TTC549 (cell line): ENCODE results near the gene CDRT4.
"Not testable (repeated sequence)": the region's sequence is repeated elsewhere in the genome, so short reads cannot be mapped to it uniquely, and the experiment has no call there.

Experiments used
- FAIRE-seq: peaks from 2 replicates; lab custom pipeline; 2012; peaks lifted over from hg19 to GRCh38; lab: Jason Lieb, UNC

Gene CDRT4

DNA sequence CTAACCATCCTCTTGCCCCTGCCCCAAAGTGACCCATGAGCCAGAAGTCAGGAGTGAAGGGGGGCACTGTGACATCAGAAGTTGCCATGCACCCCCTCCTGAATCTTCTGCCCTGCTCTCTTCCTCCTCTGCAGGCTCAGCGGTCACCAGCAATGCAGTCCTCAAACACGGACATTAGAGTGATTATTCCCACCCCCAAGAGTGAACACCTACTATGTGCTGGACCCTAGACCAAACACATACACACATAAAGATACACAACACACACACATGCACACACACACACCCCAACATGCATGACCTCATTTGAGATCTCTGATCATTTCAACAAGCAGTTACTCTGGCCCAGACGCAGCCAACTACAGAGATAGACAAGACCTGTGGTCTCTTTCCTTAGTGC is at the start of gene CDRT4:
Gene CDRT4, minus strand, starts transcription at position 30 of the 400 bp plus-strand sequence. CDS start 27,383 bp downstream, outside the sequence.
- FAIRE-seq = no peak

DNA sequence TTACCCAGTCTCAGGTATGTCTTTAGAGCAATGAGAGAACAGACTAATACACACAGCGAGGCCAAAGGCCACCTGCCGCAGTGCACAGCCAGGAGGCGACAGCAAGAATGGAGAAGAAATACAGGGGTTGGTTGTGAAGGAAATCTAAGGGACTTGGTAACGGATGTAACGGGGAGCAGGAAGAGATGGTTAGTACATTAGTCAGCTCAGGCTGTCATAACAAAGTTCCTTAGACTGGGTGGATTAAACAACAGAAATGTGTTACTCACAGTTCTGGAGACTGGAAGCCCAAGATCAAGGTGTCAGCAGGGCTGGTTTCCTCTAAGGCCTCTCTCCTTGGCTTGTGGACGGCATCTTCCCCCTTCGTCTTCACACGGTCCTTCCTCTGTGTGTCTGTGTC is 48.7 kb upstream of the CDRT4 start:
- FAIRE-seq = no peak

DNA sequence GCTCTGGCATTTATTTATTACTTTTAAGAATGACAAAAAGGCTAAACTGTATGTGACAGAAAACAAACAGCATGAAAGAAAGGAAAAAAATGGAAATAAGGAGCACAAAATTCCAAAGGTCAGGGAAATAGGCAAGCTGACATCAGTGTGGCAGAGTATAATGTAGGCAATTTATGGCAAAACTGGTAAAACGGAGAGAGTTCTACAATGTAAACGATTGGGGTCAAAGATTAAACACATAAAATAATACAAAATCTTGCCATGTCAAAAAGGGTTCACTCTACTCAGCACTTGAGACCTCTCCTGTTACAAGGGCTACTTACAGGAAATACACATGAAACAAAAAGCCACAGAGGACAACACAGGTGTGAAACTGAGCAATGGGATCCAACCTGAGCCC is 47.0 kb upstream of the CDRT4 start:
- no peak for FAIRE-seq

DNA sequence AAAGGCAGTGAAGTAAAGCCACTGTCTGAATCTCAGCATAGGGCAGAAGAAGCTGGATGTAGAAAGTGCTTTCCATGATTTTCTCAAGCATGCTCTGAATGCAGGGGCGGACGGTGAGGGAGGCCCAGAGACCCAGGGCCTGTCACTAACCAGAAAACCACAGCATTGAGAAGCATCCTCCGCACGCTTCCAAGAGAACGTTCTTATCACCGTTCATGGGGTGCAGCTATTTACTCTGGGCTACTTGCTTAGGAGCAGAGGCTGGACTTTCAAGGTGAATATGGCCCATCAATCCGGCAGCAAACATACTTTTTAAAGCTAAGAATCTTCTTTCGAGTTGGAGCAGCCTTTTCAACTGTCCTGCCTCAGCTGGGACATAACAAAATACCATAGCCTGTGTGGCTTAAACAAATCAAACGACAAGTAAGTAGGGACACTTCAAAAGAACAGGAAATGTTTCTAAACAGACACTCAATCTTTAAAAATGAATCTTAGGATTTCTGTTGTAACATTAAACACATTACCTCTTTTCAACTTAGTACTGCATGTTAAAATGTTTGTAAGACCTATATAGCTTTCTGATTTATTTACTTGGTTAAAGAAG is 46.5 kb upstream of the CDRT4 start:
- no peak for FAIRE-seq

DNA sequence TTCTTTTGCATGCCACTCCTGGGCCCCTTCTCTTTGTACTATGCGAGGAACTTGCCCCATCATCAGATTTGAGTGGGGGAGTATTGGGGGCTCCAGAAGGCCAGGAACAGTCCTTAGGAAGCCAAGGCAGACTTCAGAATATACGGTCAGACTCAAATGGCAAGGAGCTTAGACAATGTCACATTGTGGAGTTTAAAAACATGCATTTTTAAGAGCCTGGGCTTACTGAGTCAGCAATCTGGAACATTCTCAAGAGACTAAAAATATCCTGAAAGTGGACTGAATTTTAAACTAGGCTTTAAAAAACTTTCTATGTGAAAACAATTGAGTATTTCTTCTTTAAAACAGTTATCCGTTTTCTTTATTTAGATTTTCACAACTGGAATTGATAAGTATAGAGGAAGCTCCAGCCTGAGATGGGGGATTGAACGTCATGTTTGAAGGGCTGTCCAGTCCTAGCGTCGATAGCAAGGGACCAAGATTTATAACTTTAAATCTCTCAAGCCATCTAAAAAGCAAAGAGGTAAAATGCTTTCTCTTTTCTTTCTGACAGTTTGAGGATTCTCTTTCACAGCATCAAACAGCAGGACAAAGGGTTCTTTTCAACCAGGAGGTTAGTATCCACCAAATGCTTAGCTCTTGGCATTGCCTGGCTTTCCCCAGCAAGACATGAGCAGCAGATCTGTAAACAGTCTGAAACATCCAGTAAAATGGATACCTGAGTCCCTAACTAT is 45.8 kb upstream of the CDRT4 start:
- no peak for FAIRE-seq

DNA sequence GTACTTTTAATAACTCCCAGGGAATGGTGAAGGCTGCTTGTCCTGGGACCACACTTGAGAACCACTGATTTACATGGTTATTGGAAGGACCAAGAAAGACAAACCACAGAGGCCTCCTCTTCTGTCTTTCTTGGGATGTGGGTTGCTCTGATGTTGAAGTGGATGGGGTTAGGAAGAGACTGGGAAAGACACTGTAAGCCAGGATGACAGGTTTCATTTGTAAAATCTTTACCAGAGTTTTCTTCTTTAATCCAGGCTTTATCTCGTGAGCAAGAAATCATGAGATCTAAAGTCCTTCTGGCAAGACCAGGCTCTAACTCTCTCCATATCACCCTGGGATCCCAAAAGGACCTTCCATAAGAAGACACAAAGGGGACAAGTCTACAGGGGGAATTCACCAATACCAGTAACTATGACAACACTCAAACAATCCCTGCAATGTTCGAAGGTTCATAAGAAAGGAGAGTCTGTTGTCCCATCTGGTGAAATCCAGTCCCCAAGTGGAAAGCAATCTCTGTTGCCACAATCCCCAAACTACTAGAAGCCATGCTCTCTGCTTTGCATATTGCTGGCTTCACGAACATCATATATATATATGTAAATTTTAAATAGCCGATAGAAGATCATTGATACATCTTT is 44.8 kb upstream of the CDRT4 start:
- FAIRE-seq = no peak

DNA sequence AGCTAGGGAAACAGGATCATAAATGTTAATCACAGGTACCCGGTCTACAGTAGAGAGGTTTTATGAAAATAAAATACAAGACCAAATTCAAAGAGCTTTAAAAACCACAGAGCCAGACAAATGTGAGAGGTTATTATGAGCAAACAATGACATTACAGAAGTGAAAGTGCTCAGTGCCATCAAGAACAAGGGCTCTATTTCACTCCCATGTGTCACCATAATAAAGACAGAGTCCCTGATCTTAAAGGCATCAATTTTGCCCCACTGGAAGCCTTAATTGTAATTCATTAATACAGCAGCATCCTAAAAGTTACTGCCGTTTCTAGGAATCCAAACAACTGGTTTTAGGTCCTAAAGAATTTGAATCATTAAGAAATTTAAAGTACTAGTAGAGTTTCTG is 43.7 kb upstream of the CDRT4 start:
- no peak for FAIRE-seq

DNA sequence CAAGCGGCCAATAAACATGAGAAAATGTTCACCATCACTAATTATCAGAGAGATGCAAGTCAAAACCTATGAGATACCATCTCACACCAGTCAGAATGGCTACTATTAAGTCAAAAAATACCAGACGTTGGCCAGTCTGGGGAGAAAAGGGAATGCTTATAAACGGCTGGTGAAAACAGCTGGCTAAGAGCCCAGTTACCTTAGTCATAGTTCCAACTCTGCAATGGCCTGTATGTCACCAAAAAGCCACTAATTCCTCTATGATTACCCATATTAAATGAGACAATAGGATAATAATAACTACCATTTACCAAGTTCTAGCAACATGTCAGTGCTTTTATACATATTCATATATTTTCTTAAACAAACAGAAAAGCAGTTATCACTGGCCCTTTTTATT is 42.9 kb upstream of the CDRT4 start:
- FAIRE-seq = no peak

DNA sequence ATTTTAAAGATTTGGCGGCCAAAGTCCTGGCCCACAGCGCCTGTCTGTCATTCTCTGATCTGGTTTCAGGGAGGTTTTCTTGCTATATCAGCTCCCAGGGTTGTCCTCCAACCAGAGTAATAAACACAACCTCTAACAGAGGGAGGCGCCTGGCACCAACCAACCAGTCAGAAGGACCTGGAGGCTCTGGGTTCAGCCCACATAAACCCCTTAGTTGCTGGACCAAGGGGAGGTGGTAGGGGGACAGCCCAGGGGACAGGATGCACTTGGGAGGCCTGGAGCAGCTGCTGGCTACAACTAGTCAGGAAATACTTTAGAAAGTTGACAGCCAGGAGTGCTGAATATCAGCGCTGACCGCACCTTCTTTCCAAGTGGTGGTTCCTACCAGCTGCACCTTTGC is 41.7 kb upstream of the CDRT4 start:
- FAIRE-seq = no peak

DNA sequence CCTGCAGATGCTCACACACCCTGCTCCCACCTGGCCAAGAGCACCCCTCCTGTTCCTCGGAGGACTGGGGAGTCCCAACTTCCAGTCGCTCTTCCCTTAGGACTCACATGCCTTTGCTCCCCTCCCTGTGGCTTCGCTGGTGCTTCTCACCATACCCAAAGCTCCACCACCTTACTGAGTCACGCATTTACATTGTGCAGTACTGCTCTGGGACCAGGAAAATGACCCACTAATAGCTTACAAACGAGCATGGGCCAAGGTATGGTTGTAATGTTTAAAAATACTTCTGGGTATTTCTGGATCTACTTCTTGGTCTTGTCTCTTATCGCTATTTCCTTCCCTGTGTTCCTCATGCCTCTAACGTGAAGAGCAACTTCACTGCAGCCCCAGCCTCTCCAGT is 41.0 kb upstream of the CDRT4 start:
- no peak for FAIRE-seq

DNA sequence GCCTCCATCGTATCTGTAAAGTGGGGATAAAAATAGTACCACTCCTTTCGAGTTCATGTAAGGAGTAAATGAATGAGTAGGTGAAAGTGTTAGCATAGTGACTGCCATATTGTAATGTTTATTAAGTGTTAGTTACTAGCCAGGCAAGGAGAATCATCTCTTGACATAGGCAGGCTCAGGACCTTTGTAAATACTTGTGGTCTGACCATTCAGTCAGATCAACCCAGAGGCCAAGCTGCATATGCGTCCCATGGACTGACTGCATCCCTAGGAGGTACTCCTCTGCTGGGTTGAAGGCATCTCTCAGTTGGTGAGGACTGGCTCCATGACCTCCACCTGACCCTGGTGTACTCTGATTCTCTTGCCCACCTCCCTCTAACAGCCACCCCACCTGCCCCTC is 40.5 kb upstream of the CDRT4 start:
- no peak for FAIRE-seq

DNA sequence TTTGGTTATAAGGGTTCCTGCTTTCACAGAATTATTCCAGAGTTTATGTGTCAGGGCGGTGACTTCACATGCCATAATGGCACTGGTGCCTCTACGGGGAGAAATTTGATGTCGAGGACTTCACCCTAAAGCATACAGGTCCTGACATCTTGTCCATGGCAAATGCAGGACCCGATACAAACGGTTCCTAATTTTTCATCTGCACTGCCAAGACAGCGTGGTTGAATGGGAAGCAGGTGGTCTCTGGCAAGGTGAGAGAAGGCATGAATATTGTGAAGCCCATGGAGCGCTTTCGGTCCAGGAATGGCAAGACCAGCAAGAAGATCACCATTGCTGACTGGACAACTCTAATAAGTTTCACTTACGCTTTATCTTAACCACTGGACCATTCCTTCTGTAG is 39.6 kb upstream of the CDRT4 start:
- FAIRE-seq = no peak

DNA sequence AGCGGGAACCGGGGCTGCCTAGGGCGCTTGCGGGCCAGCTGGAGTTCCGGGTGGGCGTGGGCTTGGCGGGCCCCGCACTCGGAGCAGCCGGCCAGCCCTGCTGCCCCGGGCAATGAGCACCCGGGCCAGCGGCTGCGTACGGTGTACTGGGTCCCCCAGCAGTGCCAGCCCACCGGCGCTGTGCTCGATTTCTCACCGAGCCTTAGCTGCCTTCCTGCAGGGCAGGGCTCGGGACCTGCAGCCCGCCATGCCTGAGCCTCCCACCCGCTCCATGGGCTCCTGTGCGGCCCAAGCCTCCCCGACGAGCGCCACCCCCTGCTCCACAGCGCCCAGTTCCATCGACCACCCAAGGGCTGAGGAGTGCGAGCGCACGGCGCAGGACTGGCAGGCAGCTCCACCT is 38.3 kb upstream of the CDRT4 start:
- not testable (repeated sequence) for FAIRE-seq

DNA sequence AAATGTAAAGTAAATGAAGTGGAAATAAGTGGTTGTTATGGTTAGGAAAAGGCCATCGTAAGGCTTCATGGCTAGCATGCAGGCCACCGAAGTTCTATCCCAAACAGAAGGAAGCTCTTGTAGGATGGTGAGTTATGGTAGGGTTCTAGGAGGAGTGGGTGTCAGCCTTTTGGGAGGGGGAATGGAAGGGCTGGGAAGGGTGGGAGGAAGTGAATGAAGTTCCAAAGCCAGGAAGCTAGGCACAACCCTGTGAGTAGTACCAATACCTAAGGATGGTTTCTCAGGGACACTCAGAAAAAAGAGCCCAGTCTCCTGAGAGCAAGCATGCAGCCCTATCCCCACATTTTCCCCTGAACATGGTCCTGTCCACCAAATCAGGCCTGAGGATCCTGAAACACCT is 36.3 kb upstream of the CDRT4 start:
- no peak for FAIRE-seq

DNA sequence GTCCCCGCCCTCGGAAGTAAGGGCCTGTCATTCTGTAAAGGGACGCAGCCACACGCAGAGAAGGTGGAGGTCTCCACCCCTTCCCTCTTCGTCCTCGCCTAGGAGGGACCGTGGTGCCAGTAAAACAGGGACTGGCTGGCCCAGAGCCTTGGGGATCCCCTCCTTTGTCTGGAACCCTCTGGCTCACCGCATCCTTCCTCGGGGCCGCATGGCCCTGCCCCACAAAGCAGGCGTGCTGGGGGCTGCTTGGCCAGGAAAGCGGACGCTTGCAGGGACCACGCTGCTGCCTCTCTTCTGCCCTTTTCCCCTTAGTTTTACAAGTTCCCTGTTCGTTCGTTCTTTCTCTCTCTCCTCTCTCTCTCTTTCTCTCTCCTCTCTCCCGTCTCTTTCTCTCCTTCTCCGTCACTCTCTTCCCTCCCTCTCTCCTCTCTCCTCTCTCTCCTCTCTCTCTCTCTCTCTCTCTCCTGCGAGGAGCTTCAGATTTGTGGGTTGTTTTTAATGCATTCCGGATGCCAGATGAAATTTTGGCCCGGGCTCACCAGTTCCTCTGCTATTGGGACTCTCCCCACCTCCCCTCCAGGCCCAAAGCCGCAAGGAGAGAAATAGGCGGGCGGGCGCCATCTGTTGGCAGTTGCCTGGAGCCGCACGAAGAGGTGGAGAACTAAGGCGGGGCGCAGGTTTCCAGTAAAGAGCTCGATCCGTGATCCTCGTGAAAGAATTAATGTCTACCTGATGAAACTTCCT is 35.1 kb upstream of the CDRT4 start:
- no peak for FAIRE-seq

DNA sequence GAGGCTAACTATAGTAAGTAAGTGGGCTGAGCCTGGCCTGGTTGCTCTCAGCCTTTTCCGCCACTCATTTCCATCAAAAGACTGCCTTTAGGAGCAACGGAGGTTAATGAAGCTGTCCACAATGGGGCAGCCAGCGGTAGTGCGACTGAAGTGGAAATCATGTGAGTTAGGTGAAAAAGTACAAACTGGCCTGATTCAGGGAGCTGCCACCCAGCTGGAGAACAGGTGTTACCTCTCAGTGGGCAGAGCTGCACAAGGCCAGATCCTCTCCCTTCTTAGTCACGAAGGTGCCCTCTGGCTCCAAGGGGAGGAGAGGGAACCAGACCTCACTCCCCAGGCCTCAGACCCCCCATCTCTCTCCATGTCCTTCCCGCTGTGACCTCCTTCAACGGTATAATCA is 34.4 kb upstream of the CDRT4 start:
- no peak for FAIRE-seq

DNA sequence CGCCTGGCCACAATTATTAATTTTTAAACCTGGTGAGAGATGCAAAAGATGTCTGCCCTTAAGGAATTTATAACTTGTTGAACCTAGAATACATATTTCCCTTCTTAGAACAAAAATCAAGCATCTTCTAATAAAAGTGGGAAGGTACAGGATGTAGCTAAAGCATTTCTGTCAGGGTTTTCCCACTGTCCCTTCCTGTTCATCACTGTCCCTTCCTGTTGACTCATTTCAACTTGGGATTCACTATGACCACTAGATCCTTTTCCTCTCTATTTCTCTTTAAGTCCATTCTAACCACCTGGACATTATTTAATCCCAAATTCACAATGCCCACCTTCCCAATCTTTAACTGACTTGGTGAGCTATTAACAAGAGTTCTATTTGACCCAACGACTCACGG is 33.9 kb upstream of the CDRT4 start:
- FAIRE-seq = no peak

DNA sequence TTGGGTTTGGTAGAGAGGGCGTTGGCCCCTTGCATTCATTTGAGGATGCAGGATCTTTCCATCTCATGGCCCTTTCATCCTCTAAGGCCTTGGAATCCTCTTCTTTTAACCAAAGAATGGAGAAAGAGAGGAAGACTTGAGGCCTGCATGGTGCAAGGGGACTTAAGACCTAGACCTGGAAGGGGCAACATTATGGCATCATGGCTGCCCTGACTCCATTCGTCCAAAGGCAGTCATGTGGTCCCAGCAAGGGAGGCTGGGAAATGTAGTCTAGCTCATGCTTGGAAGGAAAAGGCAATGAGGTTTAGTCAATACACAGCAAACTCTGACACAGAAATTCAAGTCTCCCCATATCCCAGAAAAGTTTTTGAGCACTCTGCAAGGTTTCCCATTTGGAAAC is 30.7 kb upstream of the CDRT4 start:
- no peak for FAIRE-seq

DNA sequence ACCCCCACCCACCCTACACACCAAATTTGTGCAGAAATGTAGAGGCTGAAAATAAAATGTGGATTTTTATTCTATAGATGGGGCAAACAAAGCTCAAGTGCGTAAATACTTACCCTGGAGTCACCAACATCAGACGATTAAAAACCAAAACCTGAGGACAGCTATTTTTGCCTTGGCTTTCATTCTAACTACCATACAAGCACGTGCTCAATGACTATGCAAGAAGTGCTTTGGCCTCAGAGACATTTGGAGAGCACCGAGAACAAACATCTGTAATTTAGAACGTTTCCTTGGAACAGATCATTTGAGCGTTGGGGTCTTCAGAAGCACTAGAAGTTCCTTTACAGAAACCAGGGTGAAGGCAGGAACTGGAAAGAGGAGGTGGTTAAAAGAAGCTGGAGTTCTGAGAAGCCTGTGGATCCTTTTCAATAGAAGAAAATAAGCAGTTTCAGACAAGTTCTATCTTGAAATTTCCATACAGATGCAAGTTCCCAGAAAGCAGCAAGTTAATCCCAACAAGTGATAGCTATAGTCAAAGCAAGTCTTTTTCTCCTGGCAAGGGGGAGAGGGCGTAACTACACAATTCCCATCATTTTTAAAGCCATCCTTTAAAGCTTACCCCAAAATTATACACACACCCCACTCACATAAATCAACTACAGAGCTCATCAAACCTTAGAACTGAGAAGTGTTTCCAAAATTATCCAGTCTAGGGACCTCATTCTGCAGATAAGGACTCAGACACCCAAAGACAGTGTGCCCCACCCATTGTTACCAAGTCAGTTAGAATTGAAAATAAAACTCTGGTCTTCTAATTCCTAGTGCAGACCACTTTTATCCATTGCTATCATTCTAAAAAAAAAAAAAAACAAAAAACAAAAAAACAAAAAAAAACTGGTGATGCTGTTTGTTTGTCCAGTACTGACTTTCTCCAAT is 29.6 kb upstream of the CDRT4 start:
- FAIRE-seq = no peak

DNA sequence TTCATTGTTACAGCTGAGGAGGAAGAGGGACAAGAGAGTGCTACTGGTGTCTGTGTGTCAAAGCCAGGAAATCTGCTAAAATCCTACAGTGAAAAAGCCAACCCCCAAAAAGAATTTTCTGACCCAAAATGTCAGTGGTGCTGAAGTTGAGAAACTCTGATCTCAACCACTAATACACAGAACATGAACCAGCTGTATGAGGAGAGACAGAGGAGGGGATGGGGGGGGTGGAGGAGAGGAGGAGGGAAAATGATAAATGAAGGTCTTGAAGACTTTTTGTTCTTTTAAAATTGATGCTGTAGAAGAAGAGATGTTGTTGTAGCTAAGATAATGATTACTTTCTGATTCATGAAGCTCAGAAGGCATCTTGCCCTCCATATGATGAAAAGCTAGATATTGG is 27.4 kb upstream of the CDRT4 start:
- no peak for FAIRE-seq

DNA sequence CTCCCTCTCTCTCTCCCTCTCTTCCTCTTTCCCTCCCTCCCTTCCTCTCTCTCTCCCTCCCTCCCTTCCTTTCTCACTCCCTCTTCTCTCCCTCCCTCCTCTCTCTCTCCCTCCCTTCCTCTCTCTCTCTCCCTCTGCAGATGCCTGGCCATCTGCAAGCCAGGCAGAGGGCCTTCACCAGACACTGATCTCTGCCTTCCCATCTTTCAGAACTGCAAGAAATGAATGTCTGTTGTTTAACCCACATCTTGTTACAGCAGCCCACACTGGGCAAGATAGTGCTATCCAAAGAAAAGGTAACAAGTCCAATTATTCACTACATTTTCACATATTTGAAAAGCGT is 26.2 kb upstream of the CDRT4 start:
- FAIRE-seq = no peak
